GM18498 (cell line): ENCODE measurements around the gene ATG5.

Experiments used
- ATAC-seq: cut with Tn5 transposase; IDR thresholded peaks from one replicate; pipeline ENCODE4 v1.9.1; 2021; ENCODE audit warnings: mild to moderate bottlenecking, moderate library complexity; ENCODE audit not compliant: unreplicated experiment

ATG5 gene

GRCh38 chr6:106325336-106326178 is at the start of gene ATG5:
TSS of gene ATG5 (minus strand) at chr6:106325760. CDS start at chr6:106316208, 9,552 bp downstream.
- ATAC-seq = peak; percentile 96

- no peak for ATAC-seq
Observed at GRCh38 chr6:106373502-106374239, 48.1 kb upstream of the ATG5 start.

- ATAC-seq = no peak
Observed at GRCh38 chr6:106372838-106373501, 47.4 kb upstream of the ATG5 start.

GRCh38 chr6:106370639-106371038 is 45.1 kb upstream of the ATG5 start:
- ATAC-seq = no peak

- no peak for ATAC-seq
Observed at GRCh38 chr6:106369739-106370138, 44.2 kb upstream of the ATG5 start.

GRCh38 chr6:106363401-106364138 is 38.0 kb upstream of the ATG5 start:
- no peak for ATAC-seq

- ATAC-seq = no peak
Observed at GRCh38 chr6:106360989-106361430, 35.5 kb upstream of the ATG5 start.

- ATAC-seq = no peak
Observed at GRCh38 chr6:106360410-106360988, 34.9 kb upstream of the ATG5 start, which contains the start of gene CRYBG1. TSS of gene CRYBG1 (plus strand) at chr6:106360717. CDS start at chr6:106360909, 192 bp downstream.

- ATAC-seq = no peak
Observed at GRCh38 chr6:106359959-106360409, 34.4 kb upstream of the ATG5 start.

- no peak for ATAC-seq
Observed at GRCh38 chr6:106356378-106356777, 30.8 kb upstream of the ATG5 start.

GRCh38 chr6:106347219-106347618 is 21.7 kb upstream of the ATG5 start:
- ATAC-seq = no peak

GRCh38 chr6:106339334-106340029 is 13.9 kb upstream of the ATG5 start:
- no peak for ATAC-seq

- no peak for ATAC-seq
Observed at GRCh38 chr6:106334646-106335448, 9.3 kb upstream of the ATG5 start.

- no peak for ATAC-seq
Observed at GRCh38 chr6:106324726-106325335, 729 bp downstream of the ATG5 start.

- no peak for ATAC-seq
Observed at GRCh38 chr6:106321940-106322339, 3.6 kb downstream of the ATG5 start.

- no peak for ATAC-seq
Observed at GRCh38 chr6:106318851-106319250, 6.7 kb downstream of the ATG5 start.

- no peak for ATAC-seq
Observed at GRCh38 chr6:106318061-106318460, 7.5 kb downstream of the ATG5 start.

GRCh38 chr6:106316375-106316766 is 9.2 kb downstream of the ATG5 start:
- ATAC-seq = peak; percentile 59
